PC-9 (cell line): ENCODE data around the gene MBNL2. TPM values are rescaled to one million over a fixed set of nuclear protein-coding genes. Genes with fewer than 3 reads are reported as not detected.

ENCODE experiments used
- BruUV-seq: library from RNA; stranded (reverse); fragments of 400-500 nt; replicated peaks from 2 replicates; lab custom pipeline; 2021; lab: Mats Ljungman, UMichigan
- CTCF ChIA-PET: fragments of 300-600 bp; sonication (Branson Sonifier 250); formaldehyde crosslinking; loops from one replicate; lab custom pipeline; 2022; ENCODE audit warnings: antibody characterized with exemption; lab: Charles Lee
- POLR2A ChIA-PET: fragments of 300-600 bp; sonication (Branson Sonifier 250); formaldehyde crosslinking; loops from one replicate; lab custom pipeline; 2022; ENCODE audit warnings: antibody characterized with exemption; ENCODE audit not compliant: unreplicated experiment; lab: Charles Lee
- DNase-seq, 2 experiments: peaks; one replicate each; pipeline versions ENCODE4 v3.0.0 to v3.0.0-alpha.2; 2015 to 2022; ENCODE audit warnings: mixed read lengths in 1 of 2
- H2AFZ ChIP-seq: fragments of 200-600 bp; sonication (generic); 2 replicates; pipeline ENCODE4 v1.8.1; 2017; ENCODE audit warnings: antibody characterized with exemption
- H3F3A ChIP-seq: fragments of 200-600 bp; sonication (generic); 2 replicates; pipeline ENCODE4 v1.8.1; 2017; ENCODE audit warnings: antibody characterized with exemption, mild to moderate bottlenecking, low read depth; ENCODE audit not compliant: insufficient read depth
- H3K27ac ChIP-seq: fragments of 200-600 bp; sonication (generic); 2 replicates; pipeline ENCODE4 v1.6.1; 2016; ENCODE audit warnings: mixed run types
- H3K27me3 ChIP-seq: fragments of 200-600 bp; sonication (generic); 2 replicates; pipeline ENCODE4 v1.6.1; 2016; ENCODE audit warnings: low read depth, mixed run types; ENCODE audit not compliant: insufficient read depth
- H3K36me3 ChIP-seq: fragments of 200-600 bp; sonication (generic); 2 replicates; pipeline ENCODE4 v1.6.1; 2016; ENCODE audit warnings: low read depth, mixed run types
- H3K4me1 ChIP-seq: fragments of 200-600 bp; sonication (generic); replicated peaks from 2 replicates; pipeline ENCODE4 v1.6.1; 2016; ENCODE audit warnings: mixed run types; ENCODE audit not compliant: insufficient read depth
- H3K4me2 ChIP-seq: fragments of 200-600 bp; sonication (generic); 2 replicates; pipeline ENCODE4 v1.6.1; 2017; ENCODE audit warnings: mixed run types
- H3K4me3 ChIP-seq: fragments of 200-600 bp; sonication (generic); 2 replicates; pipeline ENCODE4 v1.6.1; 2016; ENCODE audit warnings: mixed run types
- H3K79me2 ChIP-seq: fragments of 200-600 bp; sonication (generic); 2 replicates; pipeline ENCODE4 v1.6.1; 2017; ENCODE audit warnings: low read depth, mixed run types
- H3K9me2 ChIP-seq: fragments of 200-600 bp; sonication (generic); 2 replicates; pipeline ENCODE4 v1.8.1; 2017; ENCODE audit warnings: mild to moderate bottlenecking; ENCODE audit not compliant: insufficient read depth
- H3K9me3 ChIP-seq: fragments of 200-600 bp; sonication (generic); 2 replicates; pipeline ENCODE4 v1.8.1; 2016; ENCODE audit warnings: low read depth; ENCODE audit not compliant: insufficient read depth
- H4K20me1 ChIP-seq: fragments of 200-600 bp; sonication (generic); 2 replicates; pipeline ENCODE4 v1.8.1; 2017; ENCODE audit not compliant: insufficient read depth
- CTCF ChIP-seq: fragments of 200-600 bp; sonication (generic); conservative IDR thresholded peaks from 2 replicates; pipeline ENCODE4 v1.6.1; 2017; ENCODE audit warnings: mixed run types, antibody characterized with exemption, mild to moderate bottlenecking, moderate library complexity
- EZH2 ChIP-seq: fragments of 200-600 bp; sonication (generic); IDR thresholded peaks from 2 replicates; pipeline ENCODE4 v1.8.0; 2017; ENCODE audit warnings: antibody characterized with exemption, low read depth
- intact Hi-C: fragments of 100-400 bp; cut with micrococcal nuclease; formaldehyde crosslinking; loops from one replicate; pipeline ENCODE4 v1.10.0; 2022; ENCODE audit not compliant: unreplicated experiment
- total RNA-seq: library from RNA; stranded (reverse); gene quantifications from 2 replicates; pipeline ENCODE4 v1.2.3, GENCODE V29; 2021

MBNL2 gene
- total RNA-seq, 1 experiment from 2014 or later, result 91.3 TPM

DNA sequence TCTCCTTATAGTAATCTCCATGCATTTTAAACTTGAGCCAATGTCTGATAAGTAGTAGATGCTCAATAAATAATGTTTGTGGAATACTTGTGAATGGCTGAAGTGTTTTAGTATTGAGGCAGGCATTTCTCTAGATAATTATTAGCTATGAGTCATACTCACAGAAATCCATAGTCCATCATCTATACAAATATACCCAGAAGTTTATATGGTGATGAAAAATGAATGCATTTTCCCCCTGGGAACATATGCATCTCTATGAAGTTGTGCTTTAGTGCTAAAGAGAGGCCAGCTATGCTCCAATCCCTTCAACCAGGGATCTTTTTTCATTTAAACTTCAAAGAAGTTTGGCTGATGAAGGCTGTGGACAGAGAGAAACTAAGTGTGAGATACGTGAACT, 17.2 kb downstream of the MBNL2 start:
- H2AFZ ChIP-seq, result no peak overlapping the region
- 0 out of 2 replicates have a peak, but pooled peaks cover 9% of the 10 kb centered on the region for H3K4me1 ChIP-seq
- TF ChIP-seq EZH2 (no peak), CTCF (no peak)
- POLR2A ChIA-PET, result interaction anchor here (0.6 kb wide), 1 partner anchor 201 kb away, joined by 4 read pairs; no protein-coding TSS in a partner anchor
- H3K27ac ChIP-seq, result no peak overlapping the region
- H4K20me1 ChIP-seq, result peaks cover 93% of the 10 kb centered on the region
- no peak overlapping the region for H3K4me3 ChIP-seq
- H3K27me3 ChIP-seq, result no peaks in the 10 kb centered on the region
- H3K9me2 ChIP-seq, result no peaks in the 10 kb centered on the region
- H3K36me3 ChIP-seq, result peaks cover 63% of the 10 kb centered on the region
- intact Hi-C loops, result no loop called here
- CTCF ChIA-PET, result no interaction called here
- BruUV-seq, result no TSS peak
- peaks cover 17% of the 10 kb centered on the region; the same call in 1 of the 2 replicates for H3F3A ChIP-seq
- H3K9me3 ChIP-seq, result no peaks in the 10 kb centered on the region
- peaks cover 100% of the 10 kb centered on the region for H3K79me2 ChIP-seq
- DNase-seq, result no peak
- no peak overlapping the region for H3K4me2 ChIP-seq

DNA sequence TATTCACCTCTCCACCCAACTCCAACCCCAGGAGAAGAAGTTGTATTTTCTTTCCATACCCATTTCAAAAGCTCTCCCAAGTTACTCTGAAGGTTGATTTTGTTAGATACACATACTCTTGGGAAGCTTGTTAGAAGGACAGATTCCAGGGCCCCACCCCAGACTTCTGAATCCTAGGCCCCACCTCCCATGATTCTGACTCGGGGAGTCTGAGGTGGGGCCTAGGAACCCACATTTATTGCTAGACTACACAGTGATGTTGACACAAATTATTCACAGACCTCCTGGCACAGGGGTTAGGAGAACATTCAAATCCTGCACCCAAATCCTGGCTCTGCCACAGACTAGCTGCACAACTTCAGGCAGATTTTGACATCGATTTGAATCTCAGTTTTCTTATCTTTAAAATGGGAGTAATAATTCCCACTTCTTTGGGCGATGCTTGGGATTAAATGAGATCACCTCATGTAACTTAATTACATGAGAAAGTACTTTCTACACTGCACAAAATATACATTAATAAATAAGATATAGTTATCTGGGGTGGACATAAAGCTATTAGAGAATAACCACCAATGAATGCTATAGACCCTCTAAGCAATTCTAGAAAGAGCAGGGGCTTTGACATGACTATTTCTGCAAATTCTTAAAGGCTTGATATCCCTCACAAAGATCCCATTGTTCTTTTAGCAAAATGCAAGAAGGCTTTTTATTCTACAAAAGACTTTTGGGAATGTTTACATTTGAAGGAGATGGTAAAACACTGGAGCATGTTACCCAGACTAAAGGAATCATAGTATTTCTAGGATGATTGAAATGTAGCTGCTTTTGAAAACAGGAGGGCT, 18.0 kb downstream of the MBNL2 start:
- no peaks in the 10 kb centered on the region for H3K9me3 ChIP-seq
- intact Hi-C loops, result no loop called here
- no peaks in the 10 kb centered on the region for H3K9me2 ChIP-seq
- TF ChIP-seq EZH2, result no peak
- H3K27ac ChIP-seq, result no peak overlapping the region
- H3K4me1 ChIP-seq, result 0 out of 2 replicates have a peak, but pooled peaks cover 13% of the 10 kb centered on the region
- peaks cover 100% of the 10 kb centered on the region for H3K79me2 ChIP-seq
- BruUV-seq, result no TSS peak
- H3K4me2 ChIP-seq, result no peak overlapping the region
- peaks cover 60% of the 10 kb centered on the region for H3K36me3 ChIP-seq
- ChIA-PET POLR2A (interaction anchor here (0.5 kb wide), 1 partner anchor 30 kb away, joined by 4 read pairs; no protein-coding TSS in a partner anchor), CTCF (no interaction called here)
- H3K27me3 ChIP-seq, result no peaks in the 10 kb centered on the region
- H4K20me1 ChIP-seq, result peaks cover 91% of the 10 kb centered on the region
- H3F3A ChIP-seq, result peaks cover 17% of the 10 kb centered on the region
- no peak overlapping the region for H3K4me3 ChIP-seq
- no peak overlapping the region for H2AFZ ChIP-seq
- no peak for DNase-seq

- ChIA-PET POLR2A (no interaction called here), CTCF (no interaction called here)
- TF ChIP-seq EZH2 (no peak), CTCF (no peak)
- DNase-seq, result no peak
- no peak overlapping the region for H3K4me3 ChIP-seq
- H2AFZ ChIP-seq, result no peak overlapping the region
- no TSS peak for BruUV-seq
- H3K4me1 ChIP-seq, result 0 out of 2 replicates have a peak, but pooled peaks cover 13% of the 10 kb centered on the region
- H3K36me3 ChIP-seq, result peaks cover 56% of the 10 kb centered on the region
- H3K27me3 ChIP-seq, result no peaks in the 10 kb centered on the region
- H4K20me1 ChIP-seq, result peaks cover 91% of the 10 kb centered on the region
- peaks cover 100% of the 10 kb centered on the region for H3K79me2 ChIP-seq
- no peak overlapping the region for H3K4me2 ChIP-seq
- no peaks in the 10 kb centered on the region for H3K9me3 ChIP-seq
- H3F3A ChIP-seq, result peaks cover 13% of the 10 kb centered on the region
- H3K27ac ChIP-seq, result no peak overlapping the region
- no peaks in the 10 kb centered on the region for H3K9me2 ChIP-seq
- intact Hi-C loops, result no loop called here
Observed at GRCh38 chr13:97240788-97241734, 18.9 kb downstream of the MBNL2 start.
